ENCODE data around the gene TPBGL. TPM values are rescaled to one million over a fixed set of nuclear protein-coding genes. Genes with fewer than 3 reads are reported as not detected.

TPBGL gene
- polyA plus RNA-seq, 3 donors, result not detected

GRCh38 chr11:75275581-75275980, 35.0 kb downstream of the TPBGL start:
- Histone ChIP-seq H3K4me2 (replicated peaks; ENCODE audit: extremely low read depth, low read length, poor library complexity, severe bottlenecking) (peak overlapping the region; percentile 57), H3K27ac (ENCODE audit: low read depth in 1 of 2, low read length in 2 of 2) (peak overlapping the region; percentile 46 to 76), H3K27me3 (ENCODE audit: control insufficient read depth in 2 of 2, insufficient read depth in 2 of 2, low read length in 2 of 2) (no peaks in the 10 kb centered on the region), H3K36me3 (replicated peaks in 1 of 2; ENCODE audit: control insufficient read depth in 1 of 2, insufficient read depth in 2 of 2, low read length in 2 of 2) (peaks cover 78 to 88% of the 10 kb centered on the region in 2 donors), H3K4me3 (replicated peaks in 1 of 3; ENCODE audit: low read depth in 2 of 3, low read length in 3 of 3) (peak overlapping the region in 1 of 3 experiments; percentile 26), H2AFZ (ENCODE audit: insufficient read depth, low read depth, low read length, poor library complexity, severe bottlenecking) (no peak overlapping the region), H3K79me2 (ENCODE audit: insufficient read depth, low read length) (no peaks in the 10 kb centered on the region), H3K9ac (ENCODE audit: insufficient read depth, low read length, poor library complexity, severe bottlenecking) (peak overlapping the region; percentile 16), H3K4me1 (ENCODE audit: control insufficient read depth in 1 of 2, insufficient read depth in 2 of 2, low read length in 2 of 2) (peaks cover 33 to 34% of the 10 kb centered on the region in 2 donors), H4K20me1 (ENCODE audit: insufficient read depth, low read length) (peaks cover 94% of the 10 kb centered on the region), H3K9me3 (replicated peaks in 1 of 2; ENCODE audit: control insufficient read depth in 1 of 2, insufficient read depth in 1 of 2, low read length in 2 of 2) (no peaks in the 10 kb centered on the region)
- intact Hi-C loops (cut with micrococcal nuclease), result no loop called here
- H3K9me3 Mint-ChIP-seq, result peaks cover 0 to 2% (median 0%) of the 10 kb centered on the region in 7 donors
- no peaks in the 10 kb centered on the region for H3K27me3 Mint-ChIP-seq (ENCODE audit: low read depth in 3 of 3)
- H3K27ac Mint-ChIP-seq, result peak overlapping the region; percentile 64 to 91 (median 81)
- peak overlapping the region; percentile 2 to 67 for H3K4me3 Mint-ChIP-seq
- peaks cover 41% of the 10 kb centered on the region for H3K4me1 Mint-ChIP-seq
- H3K36me3 Mint-ChIP-seq, result peaks cover 79 to 90% of the 10 kb centered on the region in 2 donors
- peak; percentile 56 to 68 (median 59) for DNase-seq
- no peak for TF ChIP-seq CTCF (IDR thresholded peaks at IDR 0.05)
- 0% methylated on average over 3 of the region's 6 CpGs for WGBS (ENCODE audit: insufficient coverage)

- H2AFZ ChIP-seq (ENCODE audit: insufficient read depth, low read depth, low read length, poor library complexity, severe bottlenecking), result no peak overlapping the region
- peak overlapping the region; percentile 16 for H3K9ac ChIP-seq (ENCODE audit: insufficient read depth, low read length, poor library complexity, severe bottlenecking)
- TF ChIP-seq CTCF (IDR thresholded peaks at IDR 0.05), result no peak
- no peak for DNase-seq
- no peak overlapping the region for H3K4me3 ChIP-seq (replicated peaks in 1 of 3; ENCODE audit: low read depth in 2 of 3, low read length in 3 of 3)
- Mint-ChIP-seq H3K36me3 (peaks cover 78 to 90% of the 10 kb centered on the region in 2 donors), H3K4me3 (no peak overlapping the region), H3K4me1 (peaks cover 43% of the 10 kb centered on the region), H3K27me3 (ENCODE audit: low read depth in 3 of 3) (no peaks in the 10 kb centered on the region), H3K27ac (peak overlapping the region; percentile 7 to 91 (median 69)), H3K9me3 (peaks cover 0 to 2% (median 0%) of the 10 kb centered on the region in 7 donors)
- H3K4me2 ChIP-seq (replicated peaks; ENCODE audit: extremely low read depth, low read length, poor library complexity, severe bottlenecking), result peak overlapping the region; percentile 57
- H3K27ac ChIP-seq (ENCODE audit: low read depth in 1 of 2, low read length in 2 of 2), result peak overlapping the region; percentile 41 to 76
- H3K79me2 ChIP-seq (ENCODE audit: insufficient read depth, low read length), result no peaks in the 10 kb centered on the region
- no peaks in the 10 kb centered on the region for H3K27me3 ChIP-seq (ENCODE audit: control insufficient read depth in 2 of 2, insufficient read depth in 2 of 2, low read length in 2 of 2)
- peaks cover 78 to 88% of the 10 kb centered on the region in 2 donors for H3K36me3 ChIP-seq (replicated peaks in 1 of 2; ENCODE audit: control insufficient read depth in 1 of 2, insufficient read depth in 2 of 2, low read length in 2 of 2)
- intact Hi-C loops (cut with micrococcal nuclease), result no loop called here
- WGBS (ENCODE audit: insufficient coverage), result no CpG with 5 or more reads among the region's 2 CpGs
- no peaks in the 10 kb centered on the region for H3K9me3 ChIP-seq (replicated peaks in 1 of 2; ENCODE audit: control insufficient read depth in 1 of 2, insufficient read depth in 1 of 2, low read length in 2 of 2)
- peaks cover 33 to 34% of the 10 kb centered on the region in 2 donors for H3K4me1 ChIP-seq (ENCODE audit: control insufficient read depth in 1 of 2, insufficient read depth in 2 of 2, low read length in 2 of 2)
- H4K20me1 ChIP-seq (ENCODE audit: insufficient read depth, low read length), result peaks cover 94% of the 10 kb centered on the region
Observed at GRCh38 chr11:75276186-75276585, 35.6 kb downstream of the TPBGL start.

All from CD14-positive monocyte (primary cell).